Measurements from ENCODE around the gene MGAT4D.
"Not testable (repeated sequence)": the region's sequence is repeated elsewhere in the genome, so short reads cannot be mapped to it uniquely, and the experiment has no call there.

Gene MGAT4D

DNA sequence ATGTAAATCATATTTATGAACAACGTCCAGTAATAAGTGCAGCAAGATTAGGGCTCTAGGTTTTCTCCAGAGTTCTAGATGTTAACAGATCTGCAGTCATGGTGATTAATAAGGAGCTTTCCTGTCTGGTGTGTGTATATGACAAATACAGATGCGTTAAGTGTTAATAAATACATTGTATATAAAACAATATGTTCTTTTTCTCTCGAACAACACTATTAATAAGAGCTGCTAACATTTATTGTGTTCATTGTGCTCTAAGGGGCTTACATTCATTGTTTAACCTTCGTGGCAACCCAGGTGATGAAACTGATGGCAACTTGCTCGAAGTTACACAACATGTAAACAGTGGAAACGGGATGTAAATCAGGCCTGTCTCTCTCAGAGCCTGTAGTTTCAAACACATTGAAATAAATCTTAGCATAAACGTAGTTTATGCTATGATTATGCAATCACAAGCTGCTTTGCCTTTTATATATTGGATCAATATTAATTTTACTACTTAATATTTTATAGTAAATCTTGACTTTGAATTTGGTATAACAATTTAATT is 70.1 kb downstream of the MGAT4D start:
- no peak for DNase-seq (ENCODE audit: insufficient read length, low spot score)
- no peak for TF ChIP-seq CTCF (IDR thresholded peaks at IDR 0.05; ENCODE audit: insufficient read depth, missing control alignments)
- no peak for FAIRE-seq

DNA sequence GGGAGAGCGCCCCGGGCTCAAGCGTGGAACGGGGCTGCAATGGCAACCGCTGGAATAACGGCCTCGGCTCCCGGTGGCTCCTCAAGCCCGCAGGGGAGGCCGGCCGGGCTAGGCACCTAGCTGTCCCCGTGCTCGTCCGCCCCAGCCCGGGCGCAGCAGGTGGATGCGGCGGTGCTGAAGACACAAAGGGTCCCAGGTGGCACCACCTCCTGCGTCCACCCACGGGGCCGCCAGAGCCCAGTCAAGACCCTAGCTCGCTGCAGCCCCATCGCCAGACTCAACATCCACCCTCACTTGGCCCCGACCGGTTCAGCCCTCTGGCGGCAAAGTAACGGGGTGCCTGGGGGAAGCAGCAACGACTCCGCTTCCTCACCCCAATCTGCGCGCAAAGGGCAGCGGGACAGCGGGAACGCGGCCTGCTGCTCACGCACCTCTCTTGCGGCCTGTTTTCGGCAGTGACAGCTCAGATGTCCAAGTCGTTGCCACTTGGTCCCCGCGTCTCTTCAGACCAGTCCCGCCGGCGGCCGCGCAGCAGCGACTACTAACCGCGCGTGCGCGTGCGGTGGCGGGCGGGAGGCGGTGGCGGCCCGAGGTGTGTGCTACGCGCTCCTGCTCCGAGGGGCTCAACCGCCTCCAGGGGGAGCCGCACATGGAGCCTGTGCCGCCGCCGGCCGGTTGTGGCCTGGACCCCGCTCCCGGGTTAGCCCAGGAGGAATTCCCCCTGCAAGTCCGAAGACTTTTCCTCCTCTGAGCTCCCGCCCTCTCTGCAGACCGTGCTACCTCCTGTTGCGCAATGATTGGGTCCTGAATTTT is 70.8 kb downstream of the MGAT4D start, which contains the start of gene CLGN:
Gene CLGN (minus strand): TSS at position 543 of the 813 bp plus-strand sequence. CDS start 14,570 bp downstream, outside the sequence.
- peak; percentile 57 for DNase-seq (ENCODE audit: insufficient read length, low spot score)
- TF ChIP-seq CTCF (IDR thresholded peaks at IDR 0.05; ENCODE audit: insufficient read depth, missing control alignments) = peak; percentile 53
- no peak for FAIRE-seq

GRCh38 chr4:140426610-140427105 is 71.4 kb downstream of the MGAT4D start:
- peak; percentile 15 for DNase-seq (ENCODE audit: insufficient read length, low spot score)
- peak; percentile 20 for TF ChIP-seq CTCF (IDR thresholded peaks at IDR 0.05; ENCODE audit: insufficient read depth, missing control alignments)
- FAIRE-seq = peak; percentile 25

DNA sequence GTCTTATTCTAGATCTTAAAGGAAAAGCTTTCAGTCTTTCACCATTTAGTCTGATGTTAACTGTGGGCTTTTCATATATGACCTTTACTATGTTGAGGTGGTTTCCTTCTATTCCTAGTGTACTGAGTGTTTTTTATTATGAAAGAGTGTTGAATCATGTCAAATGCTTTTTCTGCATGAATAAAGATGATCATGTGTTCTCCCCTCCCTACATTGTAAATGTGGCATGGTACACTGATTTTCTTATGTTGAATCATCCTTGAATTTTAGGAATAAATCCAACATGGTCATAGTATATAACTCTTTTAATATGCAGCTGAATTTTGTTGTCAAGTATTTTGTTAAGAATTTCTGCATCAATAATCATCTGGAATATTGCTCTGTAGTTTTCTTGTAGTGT is 75.0 kb downstream of the MGAT4D start:
- no peak for DNase-seq (ENCODE audit: insufficient read length, low spot score)
- FAIRE-seq = no peak
- TF ChIP-seq CTCF (IDR thresholded peaks at IDR 0.05; ENCODE audit: insufficient read depth, missing control alignments) = no peak

DNA sequence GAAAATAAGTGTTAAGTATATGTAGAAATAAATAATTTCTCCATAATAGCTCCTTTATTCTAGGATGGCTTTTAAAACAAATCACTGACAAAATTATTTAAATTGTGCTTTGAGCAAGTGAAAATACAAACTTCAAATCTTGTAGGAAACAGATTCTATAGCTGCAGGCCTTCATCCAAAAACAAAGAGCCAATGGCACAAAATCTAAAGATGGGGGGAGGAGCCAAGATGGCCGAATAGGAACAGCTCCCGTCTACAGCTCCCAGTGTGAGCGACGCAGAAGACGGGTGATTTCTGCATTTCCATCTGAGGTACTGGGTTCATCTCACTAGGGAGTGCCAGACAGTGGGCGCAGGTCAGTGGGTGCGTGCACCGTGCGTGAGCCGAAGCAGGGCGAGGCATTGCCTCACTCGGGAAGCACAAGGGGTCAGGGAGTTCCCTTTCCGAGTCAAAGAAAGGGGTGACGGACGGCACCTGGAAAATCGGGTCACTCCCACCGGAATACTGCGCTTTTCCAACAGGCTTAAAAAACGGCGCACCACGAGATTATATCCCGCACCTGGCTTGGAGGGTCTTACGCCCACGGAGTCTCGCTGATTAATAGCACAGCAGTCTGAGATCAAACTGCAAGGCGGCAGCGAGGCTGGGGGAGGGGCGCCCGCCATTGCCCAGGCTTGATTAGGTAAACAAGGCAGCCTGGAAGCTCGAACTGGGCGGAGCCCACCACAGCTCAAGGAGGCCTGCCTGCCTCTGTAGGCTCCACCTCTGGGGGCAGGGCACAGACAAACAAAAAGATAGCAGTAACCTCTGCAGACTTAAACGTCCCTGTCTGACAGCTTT is 84.7 kb downstream of the MGAT4D start:
- not testable (repeated sequence) for FAIRE-seq; DNase-seq (ENCODE audit: insufficient read length, low spot score)

GRCh38 chr4:140408974-140409373 is 89.1 kb downstream of the MGAT4D start:
- no peak for TF ChIP-seq CTCF (IDR thresholded peaks at IDR 0.05; ENCODE audit: insufficient read depth, missing control alignments)
- FAIRE-seq = no peak
- DNase-seq (ENCODE audit: insufficient read length, low spot score) = no peak

DNA sequence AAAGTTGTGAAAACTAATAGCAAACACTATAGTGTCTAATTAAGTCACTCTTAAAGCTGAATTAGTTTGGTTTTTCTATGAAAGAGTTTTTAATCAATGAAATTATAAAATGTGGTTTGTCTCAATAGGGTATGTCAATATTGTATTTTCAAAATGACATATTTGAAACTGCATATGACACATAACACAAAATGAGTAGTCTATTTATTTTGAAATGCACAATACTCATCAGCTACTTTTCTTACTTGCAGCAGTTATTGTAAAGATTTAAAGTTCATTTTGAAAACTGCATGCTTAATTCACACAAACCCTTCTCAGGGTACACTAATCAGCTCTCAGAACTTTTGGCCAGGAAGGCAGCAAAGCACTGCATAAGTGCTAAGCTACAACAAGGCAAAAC is 91.8 kb downstream of the MGAT4D start:
- FAIRE-seq = no peak
- TF ChIP-seq CTCF (IDR thresholded peaks at IDR 0.05; ENCODE audit: insufficient read depth, missing control alignments) = no peak
- no peak for DNase-seq (ENCODE audit: insufficient read length, low spot score)
